Adipocyte (in vitro differentiated cells): ENCODE data around the gene KCNJ18.
"Not testable (repeated sequence)": the region's sequence is repeated elsewhere in the genome, so short reads cannot be mapped to it uniquely, and the experiment has no call there.

Experiments used
- DNase-seq: peaks from one replicate; pipeline ENCODE4 v3.0.0-alpha.2; 2015; ENCODE audit warnings: low read depth
- H3K27me3 ChIP-seq: replicated peaks from 2 replicates; pipeline ENCODE4 v1.7.0; 2013; ENCODE audit warnings: mild to moderate bottlenecking, low read length, moderate library complexity; ENCODE audit not compliant: control insufficient read depth, insufficient read depth
- H3K36me3 ChIP-seq: 2 replicates; pipeline ENCODE4 v1.7.0; 2013; ENCODE audit warnings: low read length, mild to moderate bottlenecking, moderate library complexity; ENCODE audit not compliant: control insufficient read depth, insufficient read depth, severe bottlenecking
- H3K4me1 ChIP-seq: 2 replicates; pipeline ENCODE4 v1.7.0; 2013; ENCODE audit warnings: mild to moderate bottlenecking, low read length, moderate library complexity; ENCODE audit not compliant: control insufficient read depth, insufficient read depth
- H3K4me3 ChIP-seq: 2 replicates; pipeline ENCODE4 v1.7.0; 2013; ENCODE audit warnings: mild to moderate bottlenecking, low read length, moderate library complexity
- H3K9ac ChIP-seq: 2 replicates; pipeline ENCODE4 v1.7.0; 2013; ENCODE audit warnings: mild to moderate bottlenecking, low read length, moderate library complexity
- H3K9me3 ChIP-seq: 2 replicates; pipeline ENCODE4 v1.7.0; 2013; ENCODE audit warnings: mild to moderate bottlenecking, low read length, moderate library complexity; ENCODE audit not compliant: control insufficient read depth

Gene KCNJ18

GRCh38 chr17:21665935-21666493, 26.3 kb upstream of the KCNJ18 start:
- H3K9me3 ChIP-seq, H3K9ac ChIP-seq, H3K36me3 ChIP-seq, H3K27me3 ChIP-seq, H3K4me3 ChIP-seq, DNase-seq, H3K4me1 ChIP-seq: not testable (repeated sequence)

- H3K9me3 ChIP-seq, H3K9ac ChIP-seq, H3K27me3 ChIP-seq, DNase-seq, H3K4me3 ChIP-seq, H3K4me1 ChIP-seq, H3K36me3 ChIP-seq: not testable (repeated sequence)
These were observed 25.5 kb upstream of the KCNJ18 start for GRCh38 chr17:21666711-21667412.

GRCh38 chr17:21667413-21668117, 24.8 kb upstream of the KCNJ18 start:
- not testable (repeated sequence) for DNase-seq, H3K4me1 ChIP-seq

GRCh38 chr17:21668118-21668488, 24.2 kb upstream of the KCNJ18 start:
- H3K9me3 ChIP-seq, H3K27me3 ChIP-seq, H3K4me3 ChIP-seq, H3K9ac ChIP-seq, DNase-seq, H3K4me1 ChIP-seq, H3K36me3 ChIP-seq: not testable (repeated sequence)

More at GRCh38 chr17:21667413-21668117, 24.8 kb upstream of the KCNJ18 start:
- not testable (repeated sequence) for H3K9ac ChIP-seq, H3K27me3 ChIP-seq, H3K36me3 ChIP-seq, H3K4me3 ChIP-seq, H3K9me3 ChIP-seq

GRCh38 chr17:21668746-21669508, 23.4 kb upstream of the KCNJ18 start:
- not testable (repeated sequence) for H3K4me3 ChIP-seq, H3K9me3 ChIP-seq, DNase-seq, H3K4me1 ChIP-seq, H3K27me3 ChIP-seq, H3K9ac ChIP-seq, H3K36me3 ChIP-seq

- H3K4me1 ChIP-seq, H3K27me3 ChIP-seq, H3K36me3 ChIP-seq, DNase-seq, H3K4me3 ChIP-seq, H3K9ac ChIP-seq, H3K9me3 ChIP-seq: not testable (repeated sequence)
These were observed 22.5 kb upstream of the KCNJ18 start for GRCh38 chr17:21669616-21670360.

- not testable (repeated sequence) for H3K4me3 ChIP-seq, DNase-seq
These were observed 21.8 kb upstream of the KCNJ18 start for GRCh38 chr17:21670361-21671155.

GRCh38 chr17:21671437-21671836, 20.9 kb upstream of the KCNJ18 start:
- not testable (repeated sequence) for DNase-seq, H3K9ac ChIP-seq

More at GRCh38 chr17:21670361-21671155, 21.8 kb upstream of the KCNJ18 start:
- not testable (repeated sequence) for H3K9ac ChIP-seq, H3K9me3 ChIP-seq, H3K4me1 ChIP-seq, H3K36me3 ChIP-seq
- H3K27me3 ChIP-seq: peaks cover 11% of the 10 kb centered on the region

GRCh38 chr17:21671871-21672270, 20.5 kb upstream of the KCNJ18 start:
- H3K4me3 ChIP-seq, H3K4me1 ChIP-seq, DNase-seq, H3K36me3 ChIP-seq, H3K9ac ChIP-seq, H3K9me3 ChIP-seq: not testable (repeated sequence)
- peaks cover 19% of the 10 kb centered on the region for H3K27me3 ChIP-seq

More at GRCh38 chr17:21671437-21671836, 20.9 kb upstream of the KCNJ18 start:
- H3K4me3 ChIP-seq, H3K9me3 ChIP-seq, H3K36me3 ChIP-seq, H3K4me1 ChIP-seq: not testable (repeated sequence)
- peaks cover 15% of the 10 kb centered on the region for H3K27me3 ChIP-seq

- DNase-seq: not testable (repeated sequence)
These were observed 18.7 kb upstream of the KCNJ18 start for GRCh38 chr17:21673451-21674241.

More at GRCh38 chr17:21673451-21674241, 18.7 kb upstream of the KCNJ18 start:
- not testable (repeated sequence) for H3K4me3 ChIP-seq, H3K36me3 ChIP-seq, H3K4me1 ChIP-seq, H3K9ac ChIP-seq, H3K9me3 ChIP-seq
- H3K27me3 ChIP-seq: peaks cover 26% of the 10 kb centered on the region
